ENCODE data around the gene C1S. TPM values are rescaled to one million over a fixed set of nuclear protein-coding genes. Genes with fewer than 3 reads are reported as not detected.

The C1S gene
- total RNA-seq, 2 experiments from 2014 or later: 3.8 to 4.6 TPM

- Mint-ChIP-seq H3K9me3 (no peaks in the 10 kb centered on the region), H3K36me3 (ENCODE audit: low read depth) (peaks cover 34% of the 10 kb centered on the region), H3K27me3 (no peaks in the 10 kb centered on the region), H3K4me3 (no peak overlapping the region), H3K27ac (no peak overlapping the region), H3K4me1 (ENCODE audit: low read depth) (peaks cover 6% of the 10 kb centered on the region)
- CTCF ChIA-PET: no interaction called here
- intact Hi-C loops (cut with DNase I, micrococcal nuclease): no loop called here
- DNase-seq (no peak), ATAC-seq (ENCODE audit: poor library complexity) (no peak)
- H3K27me3 ChIP-seq (ENCODE audit: control insufficient read depth in 1 of 2, insufficient read depth in 2 of 2, low read length in 2 of 2): no peaks in the 10 kb centered on the region
- POLR2A ChIA-PET: no interaction called here
- H3K36me3 ChIP-seq (ENCODE audit: insufficient read depth, low read length): peaks cover 15% of the 10 kb centered on the region
- H3K9me3 ChIP-seq (ENCODE audit: control insufficient read depth in 1 of 2, insufficient read depth in 1 of 2, low read length in 2 of 2): no peaks in the 10 kb centered on the region
- no peak for TF ChIP-seq CTCF (IDR thresholded peaks at IDR 0.05)
- peaks cover 6% of the 10 kb centered on the region for H3K4me1 ChIP-seq (ENCODE audit: insufficient read depth, low read length)
- no peak overlapping the region for H3K4me3 ChIP-seq (ENCODE audit: low read length)
- H3K27ac ChIP-seq (ENCODE audit: low read depth in 1 of 2, low read length in 2 of 2): no peak overlapping the region
Observed at GRCh38 chr12:7116196-7116595, 55.7 kb downstream of the C1S start.

GRCh38 chr12:7116916-7117315 is 56.4 kb downstream of the C1S start:
- H3K4me1 Mint-ChIP-seq (ENCODE audit: low read depth): peaks cover 6% of the 10 kb centered on the region
- peaks cover 34% of the 10 kb centered on the region for H3K36me3 Mint-ChIP-seq (ENCODE audit: low read depth)
- H3K4me3 Mint-ChIP-seq: no peak overlapping the region
- no peak overlapping the region for H3K27ac ChIP-seq (ENCODE audit: low read depth in 1 of 2, low read length in 2 of 2)
- POLR2A ChIA-PET: no interaction called here
- no peak for TF ChIP-seq CTCF (IDR thresholded peaks at IDR 0.05)
- H3K27ac Mint-ChIP-seq: no peak overlapping the region
- H3K27me3 Mint-ChIP-seq: no peaks in the 10 kb centered on the region
- DNase-seq (no peak), ATAC-seq (ENCODE audit: poor library complexity) (no peak)
- no peaks in the 10 kb centered on the region for H3K9me3 Mint-ChIP-seq
- no peaks in the 10 kb centered on the region for H3K27me3 ChIP-seq (ENCODE audit: control insufficient read depth in 1 of 2, insufficient read depth in 2 of 2, low read length in 2 of 2)
- CTCF ChIA-PET: no interaction called here
- H3K4me1 ChIP-seq (ENCODE audit: insufficient read depth, low read length): peaks cover 6% of the 10 kb centered on the region
- H3K4me3 ChIP-seq (ENCODE audit: low read length): no peak overlapping the region
- peaks cover 15% of the 10 kb centered on the region for H3K36me3 ChIP-seq (ENCODE audit: insufficient read depth, low read length)
- H3K9me3 ChIP-seq (ENCODE audit: control insufficient read depth in 1 of 2, insufficient read depth in 1 of 2, low read length in 2 of 2): no peaks in the 10 kb centered on the region
- intact Hi-C loops (cut with DNase I, micrococcal nuclease): no loop called here

DNA sequence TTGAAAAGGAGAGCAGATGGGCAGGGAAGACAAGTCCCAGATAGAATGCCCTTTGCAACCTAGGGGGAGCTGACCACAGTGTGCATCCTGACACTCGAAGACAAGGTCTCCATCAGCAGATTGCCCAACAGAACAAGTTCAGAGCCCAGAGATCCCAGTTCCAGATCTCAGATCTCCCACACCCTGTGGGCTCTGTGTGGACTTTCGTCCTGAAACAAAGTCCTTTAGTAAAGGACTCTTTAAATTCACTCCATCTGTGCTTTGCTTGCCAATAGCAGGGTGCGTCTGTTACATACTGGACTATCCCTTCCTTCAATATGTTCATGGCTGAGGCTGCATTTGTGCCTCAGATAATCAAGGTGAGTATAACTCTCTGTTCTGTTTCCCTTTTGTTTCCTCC is 57.2 kb downstream of the C1S start:
- no peak for TF ChIP-seq CTCF (IDR thresholded peaks at IDR 0.05)
- Mint-ChIP-seq H3K9me3 (no peaks in the 10 kb centered on the region), H3K27ac (no peak overlapping the region), H3K27me3 (no peaks in the 10 kb centered on the region), H3K4me3 (no peak overlapping the region), H3K36me3 (ENCODE audit: low read depth) (peaks cover 34% of the 10 kb centered on the region), H3K4me1 (ENCODE audit: low read depth) (peaks cover 6% of the 10 kb centered on the region)
- peaks cover 15% of the 10 kb centered on the region for H3K36me3 ChIP-seq (ENCODE audit: insufficient read depth, low read length)
- POLR2A ChIA-PET: interaction anchor here (1.0 kb wide), 1 partner anchor 10 kb away, joined by 3 read pairs; no protein-coding TSS in a partner anchor
- H3K4me1 ChIP-seq (ENCODE audit: insufficient read depth, low read length): peaks cover 6% of the 10 kb centered on the region
- DNase-seq (no peak), ATAC-seq (ENCODE audit: poor library complexity) (no peak)
- no peak overlapping the region for H3K27ac ChIP-seq (ENCODE audit: low read depth in 1 of 2, low read length in 2 of 2)
- no peaks in the 10 kb centered on the region for H3K27me3 ChIP-seq (ENCODE audit: control insufficient read depth in 1 of 2, insufficient read depth in 2 of 2, low read length in 2 of 2)
- H3K4me3 ChIP-seq (ENCODE audit: low read length): no peak overlapping the region
- no peaks in the 10 kb centered on the region for H3K9me3 ChIP-seq (ENCODE audit: control insufficient read depth in 1 of 2, insufficient read depth in 1 of 2, low read length in 2 of 2)
- CTCF ChIA-PET: interaction anchor here (1.2 kb wide), 1 partner anchor 8 kb away, joined by 3 read pairs; the partner anchor contains the start of gene C1RL
- intact Hi-C loops (cut with DNase I, micrococcal nuclease): no loop called here

Data from CD4-positive, alpha-beta T cell (primary cell).